ENCODE data around the gene CENPP.

DNA sequence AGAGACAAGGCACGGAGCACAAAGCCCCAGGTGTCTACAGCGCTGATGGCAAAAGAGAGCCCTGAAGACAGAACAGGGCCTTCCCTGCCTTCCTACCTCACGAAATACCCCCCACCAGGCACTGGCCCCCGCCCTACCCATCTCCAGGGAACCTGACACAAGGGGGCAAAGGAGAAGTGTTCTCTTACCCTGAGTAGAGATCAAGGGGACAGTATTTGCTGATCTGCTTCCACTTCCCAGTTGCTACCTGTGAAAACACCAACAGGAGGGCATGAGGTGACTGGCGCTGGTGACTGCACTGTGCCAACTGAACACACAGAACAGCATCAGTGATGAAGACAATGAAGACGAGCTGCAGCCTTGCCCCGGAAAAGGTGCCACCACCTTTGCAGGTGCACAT lies 316.8 kb downstream of the CENPP start:
- TF ChIP-seq POLR2A (IDR thresholded peaks at IDR 0.05; ENCODE audit: low read length) (no peak), GATA1 (IDR thresholded peaks at IDR 0.05; ENCODE audit: low read depth, low read length) (no peak)

Measured in erythroblast (primary cell).